Loucy (cell line): ENCODE measurements around the gene ENPP3.

Experiments used
- H2AFZ ChIP-seq: fragments of 200-600 bp; sonication (generic); 2 replicates; pipeline ENCODE4 v1.6.0; 2016; ENCODE audit warnings: antibody characterized with exemption, mild to moderate bottlenecking, low read length, moderate library complexity
- H3F3A ChIP-seq: fragments of 200-600 bp; 2 replicates; pipeline ENCODE4 v1.6.0; 2016; ENCODE audit warnings: antibody characterized with exemption, low read depth, mild to moderate bottlenecking
- H3K27me3 ChIP-seq: fragments of 200-600 bp; sonication (generic); 2 replicates; pipeline ENCODE4 v1.6.1; 2014; ENCODE audit warnings: low read length, mild to moderate bottlenecking; ENCODE audit not compliant: insufficient read depth, poor library complexity, severe bottlenecking
- H3K36me3 ChIP-seq: fragments of 200-600 bp; sonication (generic); 2 replicates; pipeline ENCODE4 v1.6.1; 2016; ENCODE audit warnings: low read length; ENCODE audit not compliant: insufficient read depth
- H3K4me1 ChIP-seq: fragments of 200-600 bp; sonication (generic); 2 replicates; pipeline ENCODE4 v1.5.1; 2014; ENCODE audit warnings: low read length, mild to moderate bottlenecking; ENCODE audit not compliant: insufficient read depth, poor library complexity, severe bottlenecking
- H3K4me2 ChIP-seq: fragments of 200-600 bp; sonication (generic); 2 replicates; pipeline ENCODE4 v1.6.0; 2014; ENCODE audit warnings: antibody characterized with exemption, low read length, low read depth, mild to moderate bottlenecking; ENCODE audit not compliant: poor library complexity, severe bottlenecking
- H3K4me3 ChIP-seq: fragments of 200-600 bp; sonication (generic); 2 replicates; pipeline ENCODE4 v1.5.1; 2014; ENCODE audit warnings: low read length, mild to moderate bottlenecking, mixed read lengths; ENCODE audit not compliant: poor library complexity, severe bottlenecking
- H3K79me2 ChIP-seq: fragments of 200-600 bp; sonication (generic); 2 replicates; pipeline ENCODE4 v1.6.1; 2014; ENCODE audit warnings: low read length; ENCODE audit not compliant: insufficient read depth
- H3K9ac ChIP-seq: fragments of 200-600 bp; sonication (generic); 2 replicates; pipeline ENCODE4 v1.6.0; 2014; ENCODE audit warnings: mild to moderate bottlenecking, low read depth, low read length, moderate library complexity; ENCODE audit not compliant: poor library complexity, severe bottlenecking
- H3K9me2 ChIP-seq: fragments of 200-600 bp; sonication (generic); replicated peaks from 2 replicates; pipeline ENCODE4 v1.6.1; 2016; ENCODE audit warnings: low read depth, low read length, mixed read lengths
- H3K9me3 ChIP-seq: fragments of 200-600 bp; sonication (generic); 2 replicates; pipeline ENCODE4 v1.6.1; 2014; ENCODE audit warnings: mild to moderate bottlenecking, antibody characterized with exemption, low read length, low read depth; ENCODE audit not compliant: insufficient read depth
- H4K20me1 ChIP-seq: fragments of 200-600 bp; sonication (generic); 2 replicates; pipeline ENCODE4 v1.6.0; 2014; ENCODE audit warnings: antibody characterized with exemption, low read length, mild to moderate bottlenecking; ENCODE audit not compliant: insufficient read depth, poor library complexity, severe bottlenecking
- CTCF ChIP-seq: fragments of 200-600 bp; sonication (generic); conservative IDR thresholded peaks from 2 replicates; pipeline ENCODE4 v1.5.1; 2014; ENCODE audit warnings: mild to moderate bottlenecking, antibody characterized with exemption, low read length
- EZH2phosphoT487 ChIP-seq: fragments of 200-600 bp; IDR thresholded peaks from 2 replicates; pipeline ENCODE4 v1.6.1; 2018; ENCODE audit warnings: antibody characterized with exemption, mild to moderate bottlenecking, moderate library complexity, borderline replicate concordance

Gene ENPP3

DNA sequence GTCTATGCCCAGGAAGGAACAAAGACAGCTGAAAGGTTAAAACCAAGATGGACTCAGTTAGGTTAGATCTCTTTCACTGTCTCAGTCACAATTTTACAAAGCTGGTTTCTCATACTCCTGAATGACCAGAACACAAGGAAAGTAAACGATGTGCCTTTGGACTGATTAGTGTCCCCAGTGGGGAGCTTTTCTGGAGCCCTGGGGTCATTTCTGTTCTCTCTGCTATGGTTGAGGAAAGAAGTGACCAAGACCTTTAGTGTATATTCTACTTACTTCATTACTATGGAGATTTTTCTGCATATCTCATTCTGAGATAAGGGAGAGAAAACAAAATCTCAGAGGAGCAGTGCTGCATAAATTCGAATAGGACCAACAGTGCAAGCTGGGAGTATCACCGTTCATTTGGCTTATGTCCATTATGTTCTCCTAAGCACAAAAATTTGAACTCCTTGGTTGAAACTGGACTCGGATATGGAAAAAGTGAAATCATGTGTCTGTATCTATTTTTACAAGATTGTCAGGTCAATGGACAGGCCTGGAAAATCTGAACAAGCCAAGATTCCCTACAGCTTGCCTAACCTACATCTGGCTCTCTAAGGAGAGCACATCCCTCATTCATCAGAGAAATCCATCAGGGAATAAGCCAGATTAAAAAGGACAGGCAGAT lies 136.3 kb downstream of the ENPP3 start:
- Histone ChIP-seq H3F3A (no peaks in the 10 kb centered on the region), H4K20me1 (no peaks in the 10 kb centered on the region), H3K4me1 (no peaks in the 10 kb centered on the region), H2AFZ (no peak overlapping the region), H3K4me2 (no peak overlapping the region), H3K79me2 (no peaks in the 10 kb centered on the region), H3K9me2 (no peaks in the 10 kb centered on the region), H3K27me3 (peaks cover 74% of the 10 kb centered on the region), H3K4me3 (no peak overlapping the region), H3K9ac (no peak overlapping the region), H3K36me3 (no peaks in the 10 kb centered on the region), H3K9me3 (no peaks in the 10 kb centered on the region)
- TF ChIP-seq EZH2phosphoT487 (no peak), CTCF (no peak)

- Histone ChIP-seq H3K9ac (no peak overlapping the region), H3K36me3 (no peaks in the 10 kb centered on the region), H3F3A (no peaks in the 10 kb centered on the region), H3K9me2 (no peaks in the 10 kb centered on the region), H3K4me3 (no peak overlapping the region), H3K4me2 (no peak overlapping the region), H3K79me2 (no peaks in the 10 kb centered on the region), H3K4me1 (no peaks in the 10 kb centered on the region), H2AFZ (no peak overlapping the region), H3K9me3 (no peaks in the 10 kb centered on the region), H3K27me3 (peaks cover 77% of the 10 kb centered on the region), H4K20me1 (no peaks in the 10 kb centered on the region)
- TF ChIP-seq CTCF, result no peak
Observed at GRCh38 chr6:131775886-131776285, 138.8 kb downstream of the ENPP3 start.

GRCh38 chr6:131776985-131777384 lies 139.9 kb downstream of the ENPP3 start:
- Histone ChIP-seq H4K20me1 (no peaks in the 10 kb centered on the region), H3K9me2 (no peaks in the 10 kb centered on the region), H3F3A (no peaks in the 10 kb centered on the region), H3K4me2 (no peak overlapping the region), H3K9me3 (no peaks in the 10 kb centered on the region), H3K4me1 (no peaks in the 10 kb centered on the region), H3K27me3 (peaks cover 84% of the 10 kb centered on the region), H3K9ac (no peak overlapping the region), H2AFZ (no peak overlapping the region), H3K36me3 (no peaks in the 10 kb centered on the region), H3K4me3 (no peak overlapping the region), H3K79me2 (no peaks in the 10 kb centered on the region)
- TF ChIP-seq EZH2phosphoT487, result no peak
- TF ChIP-seq CTCF, result no peak
